HG03457 (cell line): ENCODE measurements around the gene PRPSAP1.
"Not testable (repeated sequence)": the region's sequence is repeated elsewhere in the genome, so short reads cannot be mapped to it uniquely, and the experiment has no call there.

Experiments
- ATAC-seq: cut with Tn5 transposase; IDR thresholded peaks from one replicate; pipeline ENCODE4 v1.9.1; 2021; ENCODE audit warnings: moderate number of reproducible peaks; ENCODE audit not compliant: unreplicated experiment

PRPSAP1 gene

GRCh38 chr17:76278268-76278908 is 75.3 kb downstream of the PRPSAP1 start:
- no peak for ATAC-seq

GRCh38 chr17:76277300-76278267 is 76.1 kb downstream of the PRPSAP1 start:
- no peak for ATAC-seq

- no peak for ATAC-seq
Measured at GRCh38 chr17:76276461-76277299, 77.0 kb downstream of the PRPSAP1 start.

- no peak for ATAC-seq
Measured at GRCh38 chr17:76276069-76276431, 77.7 kb downstream of the PRPSAP1 start.

- no peak for ATAC-seq
Measured at GRCh38 chr17:76275382-76276068, 78.2 kb downstream of the PRPSAP1 start.

GRCh38 chr17:76274112-76274956 is 79.4 kb downstream of the PRPSAP1 start:
- no peak for ATAC-seq

GRCh38 chr17:76273445-76274111 is 80.1 kb downstream of the PRPSAP1 start:
- no peak for ATAC-seq

GRCh38 chr17:76272541-76273444 is 80.9 kb downstream of the PRPSAP1 start:
- ATAC-seq: no peak

- ATAC-seq: no peak
Measured at GRCh38 chr17:76271669-76272540, 81.8 kb downstream of the PRPSAP1 start.

- ATAC-seq: no peak
Measured at GRCh38 chr17:76270770-76271668, 82.7 kb downstream of the PRPSAP1 start.

GRCh38 chr17:76270127-76270592 is 83.6 kb downstream of the PRPSAP1 start:
- ATAC-seq: no peak

GRCh38 chr17:76268991-76269981 is 84.4 kb downstream of the PRPSAP1 start:
- ATAC-seq: no peak

- ATAC-seq: no peak
Measured at GRCh38 chr17:76268015-76268749, 85.5 kb downstream of the PRPSAP1 start.

- not testable (repeated sequence) for ATAC-seq
Measured at GRCh38 chr17:76267581-76268001, 86.1 kb downstream of the PRPSAP1 start.
